Subcutaneous abdominal adipose tissue (tissue), 5 donors: ENCODE results near the gene IFIT1B.

Source experiments
- H3K27ac ChIP-seq: one replicate; pipeline ENCODE4 v1.7.0; 2013; ENCODE audit warnings: low read depth, mild to moderate bottlenecking, inconsistent platforms, low read length, moderate library complexity
- H3K27me3 ChIP-seq, 5 donors: one replicate each; pipeline ENCODE4 v1.7.0; 2013; ENCODE audit warnings: low read length in 5 of 5, inconsistent platforms in 1 of 5; ENCODE audit not compliant: control insufficient read depth in 5 of 5, insufficient read depth in 4 of 5
- H3K36me3 ChIP-seq, 5 donors: one replicate each; pipeline ENCODE4 v1.7.0; 2013; ENCODE audit warnings: low read length in 5 of 5; ENCODE audit not compliant: control insufficient read depth in 5 of 5, insufficient read depth in 5 of 5
- H3K4me1 ChIP-seq, 5 donors: one replicate each; pipeline ENCODE4 v1.7.0; 2013; ENCODE audit warnings: low read length in 5 of 5, mild to moderate bottlenecking in 3 of 5, moderate library complexity in 1 of 5; ENCODE audit not compliant: control insufficient read depth in 5 of 5, insufficient read depth in 5 of 5
- H3K4me3 ChIP-seq, 5 donors: one replicate each; pipeline ENCODE4 v1.7.0; 2013; ENCODE audit warnings: low read length in 5 of 5, low read depth in 1 of 5
- H3K9ac ChIP-seq, 5 donors: one replicate each; pipeline ENCODE4 v1.7.0; 2013; ENCODE audit warnings: low read length in 5 of 5, mild to moderate bottlenecking in 4 of 5, moderate library complexity in 3 of 5
- H3K9me3 ChIP-seq, 5 donors: one replicate each; pipeline ENCODE4 v1.7.0; 2013; ENCODE audit warnings: low read length in 5 of 5; ENCODE audit not compliant: control insufficient read depth in 5 of 5
- donor health status: healthy.
- donor health status: healthy.
- donor health status: healthy.
- donor health status: healthy.
- donor health status: healthy.

IFIT1B gene

DNA sequence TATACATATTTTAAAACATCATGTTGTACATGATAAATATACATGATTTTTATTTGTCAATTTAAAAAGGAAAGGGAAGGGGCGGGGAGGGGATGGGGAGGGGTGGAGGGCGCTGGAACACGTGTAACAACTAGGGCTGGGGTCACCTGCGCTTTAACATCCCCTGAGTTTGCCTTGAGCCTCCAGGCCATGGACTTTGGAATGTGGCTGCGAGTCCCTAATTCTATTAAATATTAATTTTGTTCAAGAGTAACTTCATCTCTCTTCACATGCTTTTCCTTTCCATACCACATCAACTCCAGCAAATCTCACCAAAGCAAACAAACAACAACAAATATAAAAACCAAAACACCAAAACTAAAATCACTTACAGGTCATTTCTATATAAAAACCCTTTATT lies 47.1 kb downstream of the IFIT1B start:
- H3K4me1 ChIP-seq: no peaks in the 10 kb centered on the region
- no peak overlapping the region for H3K9ac ChIP-seq
- no peaks in the 10 kb centered on the region for H3K27me3 ChIP-seq
- H3K36me3 ChIP-seq: peaks cover 0 to 10% (median 3%) of the 10 kb centered on the region in 5 donors
- H3K4me3 ChIP-seq: no peak overlapping the region
- no peak overlapping the region for H3K27ac ChIP-seq
- no peaks in the 10 kb centered on the region for H3K9me3 ChIP-seq

DNA sequence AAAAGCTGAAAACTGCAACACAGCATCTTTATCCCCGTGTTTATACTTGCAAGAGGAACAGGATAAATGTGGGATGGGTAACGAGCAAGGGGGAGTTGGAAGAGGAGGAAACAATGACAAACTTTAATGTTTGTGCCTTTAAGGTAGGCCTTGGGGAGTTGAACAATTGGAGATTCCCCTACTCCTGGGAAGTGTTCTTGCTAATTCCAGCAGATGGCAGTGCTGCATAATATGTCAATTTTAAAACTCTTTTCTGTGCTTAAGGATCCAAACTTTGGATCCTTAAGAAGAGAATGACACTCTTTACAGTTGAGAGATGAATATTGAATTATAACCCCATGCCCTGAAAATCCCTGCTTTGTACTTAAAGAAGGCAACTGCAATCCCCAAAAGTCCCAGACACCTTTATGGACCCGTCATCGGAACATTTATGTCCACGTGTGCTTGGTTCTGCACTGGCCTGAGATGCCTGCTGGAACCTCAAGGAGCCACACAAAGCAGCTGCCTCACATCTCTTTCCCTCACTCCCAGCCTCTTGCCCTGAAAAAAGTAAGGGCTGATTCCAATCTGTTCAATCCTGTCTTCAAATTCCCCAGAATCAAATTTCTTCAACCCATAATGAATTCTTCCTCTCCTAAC lies 48.5 kb downstream of the IFIT1B start:
- Histone ChIP-seq H3K27ac (no peak overlapping the region), H3K4me3 (no peak overlapping the region), H3K27me3 (no peaks in the 10 kb centered on the region), H3K4me1 (no peaks in the 10 kb centered on the region), H3K9me3 (no peaks in the 10 kb centered on the region), H3K36me3 (peaks cover 0 to 3% (median 3%) of the 10 kb centered on the region in 5 donors), H3K9ac (no peak overlapping the region)

- no peak overlapping the region for H3K4me3 ChIP-seq
- no peaks in the 10 kb centered on the region for H3K9me3 ChIP-seq
- H3K9ac ChIP-seq: no peak overlapping the region
- H3K27me3 ChIP-seq: no peaks in the 10 kb centered on the region
- H3K4me1 ChIP-seq: peaks cover 0 to 4% (median 0%) of the 10 kb centered on the region in 5 donors
- no peaks in the 10 kb centered on the region for H3K36me3 ChIP-seq
- no peak overlapping the region for H3K27ac ChIP-seq
Observed at GRCh38 chr10:89427629-89428028, 49.8 kb downstream of the IFIT1B start.

- Histone ChIP-seq H3K27ac (no peak overlapping the region), H3K36me3 (no peaks in the 10 kb centered on the region), H3K9me3 (no peaks in the 10 kb centered on the region), H3K27me3 (no peaks in the 10 kb centered on the region), H3K4me1 (peaks cover 0 to 4% (median 0%) of the 10 kb centered on the region in 5 donors), H3K4me3 (no peak overlapping the region), H3K9ac (no peak overlapping the region)
Observed at GRCh38 chr10:89428877-89429276, 51.0 kb downstream of the IFIT1B start.

DNA sequence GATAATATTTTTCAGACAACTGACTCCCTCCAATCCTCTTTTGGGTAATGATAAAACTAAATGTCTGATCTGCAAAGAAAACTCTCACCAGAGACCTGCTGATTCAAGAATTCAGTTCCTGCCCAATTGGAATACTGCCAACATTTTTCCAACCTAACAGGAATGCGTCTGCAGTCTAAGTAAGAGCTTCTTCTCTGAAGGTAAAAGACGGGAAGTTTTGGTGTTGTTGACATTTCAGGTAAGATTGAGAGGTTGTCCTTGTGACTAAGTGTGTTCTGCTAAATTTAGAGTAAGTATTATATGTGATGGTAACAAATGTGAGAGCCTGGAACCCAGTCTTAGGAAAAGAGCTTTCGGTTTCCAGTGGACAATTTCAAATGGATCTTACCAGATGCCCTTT lies 54.1 kb downstream of the IFIT1B start:
- H3K4me1 ChIP-seq: peaks cover 0 to 4% (median 0%) of the 10 kb centered on the region in 5 donors
- H3K4me3 ChIP-seq: no peak overlapping the region
- no peaks in the 10 kb centered on the region for H3K36me3 ChIP-seq
- H3K9me3 ChIP-seq: no peaks in the 10 kb centered on the region
- H3K27ac ChIP-seq: no peak overlapping the region
- H3K27me3 ChIP-seq: no peaks in the 10 kb centered on the region
- no peak overlapping the region for H3K9ac ChIP-seq
